Measurements from ENCODE around the gene SPEN.
"Not testable (repeated sequence)": the region's sequence is repeated elsewhere in the genome, so short reads cannot be mapped to it uniquely, and the experiment has no call there.

The SPEN gene, protein sequence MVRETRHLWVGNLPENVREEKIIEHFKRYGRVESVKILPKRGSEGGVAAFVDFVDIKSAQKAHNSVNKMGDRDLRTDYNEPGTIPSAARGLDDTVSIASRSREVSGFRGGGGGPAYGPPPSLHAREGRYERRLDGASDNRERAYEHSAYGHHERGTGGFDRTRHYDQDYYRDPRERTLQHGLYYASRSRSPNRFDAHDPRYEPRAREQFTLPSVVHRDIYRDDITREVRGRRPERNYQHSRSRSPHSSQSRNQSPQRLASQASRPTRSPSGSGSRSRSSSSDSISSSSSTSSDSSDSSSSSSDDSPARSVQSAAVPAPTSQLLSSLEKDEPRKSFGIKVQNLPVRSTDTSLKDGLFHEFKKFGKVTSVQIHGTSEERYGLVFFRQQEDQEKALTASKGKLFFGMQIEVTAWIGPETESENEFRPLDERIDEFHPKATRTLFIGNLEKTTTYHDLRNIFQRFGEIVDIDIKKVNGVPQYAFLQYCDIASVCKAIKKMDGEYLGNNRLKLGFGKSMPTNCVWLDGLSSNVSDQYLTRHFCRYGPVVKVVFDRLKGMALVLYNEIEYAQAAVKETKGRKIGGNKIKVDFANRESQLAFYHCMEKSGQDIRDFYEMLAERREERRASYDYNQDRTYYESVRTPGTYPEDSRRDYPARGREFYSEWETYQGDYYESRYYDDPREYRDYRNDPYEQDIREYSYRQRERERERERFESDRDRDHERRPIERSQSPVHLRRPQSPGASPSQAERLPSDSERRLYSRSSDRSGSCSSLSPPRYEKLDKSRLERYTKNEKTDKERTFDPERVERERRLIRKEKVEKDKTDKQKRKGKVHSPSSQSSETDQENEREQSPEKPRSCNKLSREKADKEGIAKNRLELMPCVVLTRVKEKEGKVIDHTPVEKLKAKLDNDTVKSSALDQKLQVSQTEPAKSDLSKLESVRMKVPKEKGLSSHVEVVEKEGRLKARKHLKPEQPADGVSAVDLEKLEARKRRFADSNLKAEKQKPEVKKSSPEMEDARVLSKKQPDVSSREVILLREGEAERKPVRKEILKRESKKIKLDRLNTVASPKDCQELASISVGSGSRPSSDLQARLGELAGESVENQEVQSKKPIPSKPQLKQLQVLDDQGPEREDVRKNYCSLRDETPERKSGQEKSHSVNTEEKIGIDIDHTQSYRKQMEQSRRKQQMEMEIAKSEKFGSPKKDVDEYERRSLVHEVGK (N-terminal part only)

DNA sequence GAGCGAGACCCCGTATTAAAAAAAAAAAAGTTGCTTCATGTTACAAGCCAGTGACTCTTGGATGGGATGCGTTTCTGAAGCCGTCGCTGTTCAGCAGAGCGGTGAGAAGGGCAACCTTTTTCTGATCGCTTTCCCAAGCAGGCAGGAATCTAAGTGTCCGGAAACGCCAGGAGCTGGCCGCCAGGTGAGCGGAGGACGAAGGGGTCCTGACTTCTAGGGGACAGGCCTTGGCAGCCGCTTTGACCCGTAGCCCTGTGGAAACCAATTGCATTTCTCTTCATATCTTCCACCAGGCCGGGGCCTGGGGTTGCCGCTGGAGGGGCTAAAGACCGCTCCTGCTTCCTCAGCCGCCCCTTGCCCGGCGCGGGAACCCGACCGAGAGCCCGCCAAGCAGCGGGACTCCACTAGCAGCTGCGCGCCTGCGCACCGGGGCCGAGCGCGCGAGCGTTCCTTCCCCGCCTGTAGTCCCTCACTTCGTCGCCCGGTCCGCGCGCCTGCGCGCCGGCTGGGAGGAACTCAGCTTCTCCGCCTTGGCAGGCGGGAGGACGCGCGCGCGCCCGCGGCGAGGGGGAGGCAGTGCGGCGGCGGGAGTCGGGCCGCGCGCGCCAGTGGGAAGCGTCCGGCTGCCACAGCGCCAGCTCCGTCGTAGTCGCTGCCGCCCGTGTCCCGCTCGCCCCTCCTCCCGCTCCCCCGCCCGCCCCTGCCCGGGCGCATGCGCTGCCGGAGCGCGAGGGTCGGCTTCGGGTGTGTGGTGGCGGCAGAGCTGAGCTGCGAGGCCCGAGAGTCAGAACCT is at the start of gene SPEN:
Gene SPEN (plus strand): TSS at position 608 of the 793 bp plus-strand sequence. CDS start 361 bp downstream, outside the sequence.
- DNase-seq, result peak; percentile 98

DNA sequence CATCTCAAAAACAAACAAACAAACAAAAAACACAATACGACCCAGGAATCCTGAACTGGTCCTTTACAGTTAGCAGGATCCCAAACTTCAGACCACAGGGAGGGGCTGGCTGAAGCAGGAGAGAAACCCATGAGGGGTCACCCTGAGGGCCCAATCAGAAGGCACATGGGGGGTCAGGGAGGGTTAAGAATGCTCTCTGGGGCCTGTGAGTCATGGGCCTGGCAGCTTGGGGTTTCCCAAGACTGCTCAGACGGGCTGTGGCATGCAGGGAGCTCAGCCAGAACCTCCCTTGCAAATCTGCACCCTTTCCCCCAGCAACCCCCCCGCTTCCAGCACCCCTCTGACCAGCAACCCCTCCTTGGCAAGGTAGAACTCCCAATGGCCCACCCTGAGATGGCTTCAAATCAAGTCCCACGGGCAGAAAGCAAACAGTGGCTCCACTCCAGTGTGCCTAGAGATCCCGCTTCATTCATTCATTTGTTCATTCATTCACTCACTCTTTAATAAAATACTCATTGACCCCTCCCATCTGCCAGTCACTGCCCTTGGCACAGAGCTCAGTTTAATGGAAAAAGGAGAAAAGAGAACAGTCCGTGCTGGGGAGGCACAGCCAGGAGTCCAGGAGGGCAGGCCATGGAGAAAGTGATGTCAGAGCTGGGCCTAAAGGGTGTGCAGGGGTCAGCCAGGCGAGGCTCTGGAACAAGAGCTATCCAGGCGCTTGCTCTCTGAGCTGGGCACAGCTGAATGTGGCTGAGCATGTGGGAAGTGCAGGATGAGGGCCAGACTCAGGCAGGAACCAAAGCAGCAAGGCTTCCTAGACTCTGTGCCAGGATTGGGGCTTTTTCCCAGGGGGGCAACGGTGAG is 48.3 kb upstream of the SPEN start:
- DNase-seq, result peak; percentile 22

DNA sequence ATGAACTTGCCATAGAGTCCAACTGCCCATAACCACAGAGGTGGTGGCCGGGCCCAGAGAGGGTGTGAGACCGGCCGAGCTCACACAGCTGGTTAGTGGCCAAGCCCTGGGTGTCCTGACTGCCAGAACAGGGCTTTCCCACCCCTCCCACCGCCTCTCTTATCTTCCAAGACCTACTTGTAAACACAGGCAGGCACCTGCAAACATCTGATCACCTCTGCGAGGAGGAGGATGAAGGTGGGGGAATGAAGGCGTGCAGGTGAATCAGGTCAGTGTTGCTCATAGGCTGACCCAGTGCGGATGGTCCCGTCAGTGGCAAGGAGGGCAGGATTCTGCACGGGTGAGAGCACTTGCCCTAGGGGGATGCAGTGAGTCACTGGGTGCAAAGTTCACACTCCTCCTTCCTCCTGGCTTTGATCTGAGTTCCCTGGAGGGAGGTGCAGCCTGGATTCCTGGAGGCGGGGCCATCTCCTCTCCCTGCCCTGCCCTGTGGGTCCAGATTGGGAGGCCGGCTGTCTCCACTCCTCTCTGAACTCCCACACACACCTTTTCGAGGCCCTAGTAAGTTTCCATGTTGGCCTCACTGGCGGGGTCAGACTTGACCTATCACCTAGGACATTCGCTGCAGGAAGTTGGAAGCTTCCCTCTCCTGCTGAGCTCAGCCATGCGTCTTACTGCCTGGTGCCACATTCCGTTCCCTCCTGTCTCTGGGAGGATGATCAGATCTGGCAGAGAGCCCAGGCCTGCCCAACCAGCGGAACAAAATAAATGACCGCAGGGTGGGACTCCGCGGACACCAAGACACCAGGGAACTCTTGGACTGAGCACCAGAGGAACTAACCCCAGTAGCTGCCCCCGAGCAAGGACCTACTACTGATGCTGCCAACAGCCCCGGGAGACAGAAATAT is 47.3 kb upstream of the SPEN start:
- DNase-seq, result no peak

DNA sequence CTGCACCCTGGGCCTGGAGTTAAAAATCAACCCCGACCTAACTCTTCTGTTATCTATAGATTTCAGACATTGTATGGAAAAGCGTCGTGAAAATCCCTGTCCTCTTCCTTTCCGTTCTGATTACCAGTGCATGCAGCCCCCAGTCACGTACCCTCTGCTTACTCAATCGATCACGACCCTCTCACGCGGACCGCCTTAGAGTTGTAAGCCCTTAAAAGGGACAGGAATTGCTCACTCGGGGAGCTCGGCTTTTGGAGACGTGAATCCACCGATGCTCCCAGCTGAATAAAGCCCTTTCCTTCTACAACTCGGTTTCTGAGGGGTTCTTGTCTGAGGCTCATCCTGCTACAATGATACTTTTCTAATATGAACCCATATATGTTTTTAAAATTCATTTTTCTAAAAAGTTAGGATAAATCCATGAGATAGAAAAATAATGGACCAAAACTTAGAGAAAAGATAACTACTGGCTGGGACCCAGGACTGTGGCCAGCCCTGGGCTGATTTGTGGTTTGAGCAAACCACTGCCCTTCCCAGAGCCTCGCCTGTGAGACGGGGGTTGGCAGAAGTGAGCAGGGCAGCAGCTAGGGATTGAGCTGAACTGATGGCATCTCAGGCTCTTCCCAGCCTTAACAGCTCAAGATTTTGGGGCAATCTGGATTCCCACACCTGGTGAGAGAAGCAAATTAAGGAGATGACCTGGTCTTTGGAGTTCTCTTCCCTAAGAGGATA is 45.1 kb upstream of the SPEN start:
- no peak for DNase-seq

DNA sequence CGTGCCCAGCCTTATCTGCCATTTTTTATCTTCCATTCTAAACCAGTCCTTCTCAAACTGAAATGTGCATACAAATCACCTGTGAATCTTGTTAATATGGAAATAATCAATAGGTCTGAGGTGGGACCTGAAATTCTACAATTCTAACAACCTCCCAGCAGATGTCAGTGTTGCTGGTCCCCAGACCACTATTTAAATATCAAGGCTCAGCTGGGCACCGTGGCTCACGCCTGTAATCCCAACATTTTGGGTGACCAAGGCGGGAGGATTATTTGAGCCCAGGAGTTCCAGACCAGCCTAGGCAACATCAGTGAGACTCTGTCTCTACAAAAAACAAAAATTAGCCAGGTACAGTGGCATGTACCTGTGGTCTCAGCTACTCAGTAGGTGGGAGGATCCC is 44.1 kb upstream of the SPEN start:
- no peak for DNase-seq

DNA sequence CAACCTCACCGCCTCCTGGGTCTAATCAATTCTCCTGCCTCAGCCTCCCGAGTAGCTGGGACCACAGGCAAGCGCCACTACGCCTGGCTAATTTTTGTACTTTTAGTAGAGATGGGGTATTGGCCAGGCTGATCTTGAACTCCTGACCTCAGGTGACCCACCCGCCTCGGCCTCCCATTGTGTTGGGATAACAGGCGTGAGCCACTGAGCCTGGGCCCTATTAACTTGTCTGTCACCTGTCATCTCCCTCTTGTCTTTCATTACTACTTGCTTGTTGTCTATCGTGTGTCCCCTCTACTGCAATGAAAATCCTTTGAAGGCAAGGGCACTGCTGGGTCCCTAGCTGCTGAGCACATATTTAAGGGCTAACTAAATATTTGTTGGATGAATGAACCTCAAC is 43.4 kb upstream of the SPEN start:
- no peak for DNase-seq

DNA sequence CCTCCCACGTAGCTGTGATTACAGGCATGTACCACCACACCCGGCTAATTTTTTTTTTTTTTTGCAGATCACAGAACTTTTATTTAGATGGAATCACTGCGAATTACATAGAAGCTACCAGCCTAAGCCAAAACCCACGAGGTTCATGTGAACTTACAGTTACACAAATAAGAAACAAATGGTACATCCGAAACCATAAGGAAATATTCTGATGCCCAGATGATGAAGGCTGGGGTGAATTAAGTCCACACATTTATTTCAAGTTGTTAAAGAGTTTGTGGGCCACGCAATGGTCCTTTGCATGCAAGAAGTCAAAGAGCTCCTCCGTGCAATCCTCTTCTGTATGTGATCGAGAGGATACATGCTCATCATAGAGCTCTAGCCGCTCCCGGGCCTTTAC is 40.4 kb upstream of the SPEN start:
- no peak for DNase-seq

DNA sequence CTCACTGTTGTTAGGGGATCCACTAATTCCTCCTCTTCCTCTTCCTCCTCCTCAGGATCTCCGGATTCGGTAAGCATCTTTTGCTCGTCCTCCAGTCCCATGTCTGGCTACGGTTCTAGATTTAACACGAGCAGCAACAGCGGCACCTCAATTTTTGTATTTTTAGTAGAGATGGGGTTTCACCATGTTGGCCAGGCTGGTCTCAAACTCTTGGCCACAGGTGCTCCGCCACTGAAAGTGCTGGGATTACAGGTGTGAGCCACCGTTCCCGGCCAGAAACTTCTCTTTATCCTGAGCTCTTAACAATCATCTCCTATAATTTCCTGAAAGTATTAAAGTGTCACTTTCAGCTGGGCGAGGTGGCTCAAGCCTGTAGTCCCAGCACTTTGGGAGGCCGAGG is 40.0 kb upstream of the SPEN start, which contains the start of gene UQCRHL:
Gene UQCRHL (minus strand): TSS at position 101 of the 400 bp plus-strand sequence. CDS start 0 bp downstream, at position 101.
- DNase-seq, result not testable (repeated sequence)

DNA sequence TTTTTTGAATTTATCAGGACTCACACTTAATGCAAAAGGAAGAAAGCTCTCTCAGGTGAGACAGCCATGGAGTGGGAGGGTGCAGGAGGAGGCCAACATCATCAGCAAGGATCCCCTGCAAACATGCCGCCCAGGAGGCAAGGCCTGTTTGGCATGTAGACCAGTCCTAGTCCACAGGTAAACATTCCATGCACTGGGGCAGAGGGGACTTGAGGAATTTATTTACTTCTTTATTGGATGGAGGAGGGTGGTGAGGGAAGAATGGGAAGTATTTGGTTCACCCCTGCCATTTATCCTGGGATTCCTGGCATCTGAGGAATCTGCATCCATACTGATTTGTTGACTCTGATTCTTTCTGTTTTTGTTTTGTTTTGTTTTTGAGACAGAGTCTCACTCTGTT is 38.6 kb upstream of the SPEN start:
- DNase-seq, result no peak

DNA sequence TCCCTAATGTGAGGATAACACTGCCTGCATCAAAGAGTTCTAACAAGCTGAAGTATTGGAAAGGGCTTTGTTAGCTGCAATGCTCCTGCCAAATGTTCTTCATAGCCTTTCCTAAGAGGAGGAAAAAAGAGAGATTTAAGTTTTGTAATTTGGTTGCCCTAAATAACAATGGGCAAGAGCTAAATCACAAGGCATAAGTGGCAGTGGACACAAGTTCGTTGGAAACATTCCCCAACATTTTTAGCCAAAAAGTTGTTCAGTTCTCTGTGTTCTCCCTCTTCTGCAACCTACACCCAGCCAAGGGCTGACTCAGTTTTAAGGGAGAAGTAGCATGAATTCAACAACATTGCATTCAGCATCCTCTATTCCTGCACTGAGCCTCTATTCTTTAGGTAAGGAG is 37.4 kb upstream of the SPEN start:
- DNase-seq, result no peak

DNA sequence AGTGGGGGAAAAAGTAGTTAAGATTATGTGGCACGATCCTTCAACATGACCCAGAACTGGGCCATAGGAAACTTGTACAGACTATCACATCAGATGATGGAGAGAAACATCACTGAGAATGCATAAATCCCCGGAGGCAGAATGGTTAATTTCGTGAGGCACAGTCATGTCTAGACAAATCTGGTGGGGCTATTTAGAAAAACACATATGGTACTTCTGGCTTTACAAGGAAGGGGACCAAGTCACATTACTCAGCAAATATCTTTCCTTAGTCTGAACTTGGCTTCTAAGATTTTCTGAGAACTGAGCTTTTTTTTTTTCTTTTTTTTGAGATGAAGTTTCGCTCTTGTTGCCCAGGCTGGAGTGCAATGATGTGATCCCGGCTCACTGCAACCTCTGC is 30.8 kb upstream of the SPEN start:
- DNase-seq, result no peak

DNA sequence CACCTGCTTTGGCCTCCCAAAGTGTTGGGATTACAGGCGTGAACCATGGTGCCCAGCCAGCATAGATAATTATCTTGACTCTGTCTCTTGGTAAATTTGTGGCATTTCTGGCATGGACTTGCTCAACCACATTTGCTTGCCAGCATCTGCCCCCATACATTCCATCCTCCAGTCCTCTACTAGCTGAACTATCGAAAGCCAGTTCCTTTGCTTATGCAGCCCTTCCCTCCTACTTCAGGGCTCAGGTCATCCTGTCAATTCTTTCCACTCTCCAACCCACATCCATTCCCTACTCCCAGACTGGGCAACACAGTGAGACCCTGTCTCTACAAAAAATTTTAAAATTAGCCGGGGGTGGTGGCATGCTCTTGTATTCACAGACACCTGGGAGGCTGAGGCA is 27.0 kb upstream of the SPEN start:
- no peak for DNase-seq

DNA sequence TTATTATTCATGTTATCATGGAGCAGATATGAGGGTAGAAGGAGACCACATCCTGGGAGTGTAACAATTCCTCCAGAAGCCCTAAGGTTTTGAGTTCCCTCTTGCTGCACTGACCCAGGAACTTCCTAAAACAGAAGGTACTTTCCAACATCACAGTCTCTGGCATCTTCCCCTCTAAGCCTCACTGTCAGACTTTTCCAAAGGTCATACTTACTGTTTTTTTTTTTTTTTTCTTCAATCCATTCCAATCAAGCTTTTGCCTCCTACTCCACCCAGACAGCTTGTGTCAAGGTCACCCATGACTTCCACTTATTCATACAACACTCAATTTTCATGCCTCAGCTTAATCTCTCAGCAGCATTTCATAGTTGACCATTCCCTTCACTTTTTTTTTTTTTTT is 21.7 kb upstream of the SPEN start:
- no peak for DNase-seq

DNA sequence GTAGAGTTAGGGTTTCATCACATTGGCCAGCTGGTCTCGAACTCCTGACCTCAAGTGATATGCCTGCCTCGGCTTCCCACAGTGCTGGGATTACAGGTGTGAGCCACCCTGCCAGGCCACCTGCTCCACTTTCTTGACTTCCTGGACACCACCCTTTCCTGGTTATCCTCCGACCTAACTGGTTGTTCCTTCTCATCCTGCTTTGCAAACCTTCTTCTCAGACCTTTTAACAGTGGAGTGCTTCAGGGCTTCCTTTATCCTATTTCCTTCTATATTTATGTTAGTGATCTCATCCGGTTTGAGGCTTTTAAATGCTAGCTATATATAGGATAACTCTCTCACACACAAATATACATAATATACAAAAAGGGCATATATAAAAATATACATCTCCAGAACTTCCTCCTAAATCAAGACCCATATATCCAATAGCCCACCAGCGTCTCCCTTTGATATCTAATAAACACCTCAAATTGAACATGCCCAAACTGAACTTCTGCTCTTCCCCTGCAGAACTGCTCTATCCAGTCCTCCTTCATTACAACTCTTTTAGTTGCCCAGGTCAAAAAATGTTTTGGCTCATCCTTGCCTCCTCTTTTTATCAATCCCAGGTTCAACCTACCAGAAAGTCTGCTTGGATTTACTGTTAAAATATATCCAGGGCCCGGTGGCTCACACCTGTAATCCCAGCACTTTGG is 20.5 kb upstream of the SPEN start:
- no peak for DNase-seq

DNA sequence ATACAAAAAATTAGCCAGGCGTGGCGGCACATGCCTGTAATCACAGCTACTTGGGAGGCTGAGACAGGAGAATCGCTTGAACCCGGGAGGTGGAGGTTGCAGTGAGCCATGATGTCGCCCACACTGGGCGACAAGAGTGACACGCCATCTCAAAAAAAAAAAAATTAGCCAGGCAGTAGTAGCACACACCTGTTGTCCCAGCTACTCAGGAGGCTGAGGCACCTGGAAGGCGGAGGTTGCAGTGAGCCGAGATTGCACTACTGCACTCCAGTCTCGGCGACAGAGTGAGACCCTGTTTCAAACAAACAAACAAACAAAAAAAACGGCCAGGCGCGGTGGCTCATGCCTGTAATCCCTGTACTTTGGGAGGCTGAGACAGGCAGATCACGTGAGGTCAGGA is 19.9 kb upstream of the SPEN start:
- DNase-seq, result not testable (repeated sequence)

DNA sequence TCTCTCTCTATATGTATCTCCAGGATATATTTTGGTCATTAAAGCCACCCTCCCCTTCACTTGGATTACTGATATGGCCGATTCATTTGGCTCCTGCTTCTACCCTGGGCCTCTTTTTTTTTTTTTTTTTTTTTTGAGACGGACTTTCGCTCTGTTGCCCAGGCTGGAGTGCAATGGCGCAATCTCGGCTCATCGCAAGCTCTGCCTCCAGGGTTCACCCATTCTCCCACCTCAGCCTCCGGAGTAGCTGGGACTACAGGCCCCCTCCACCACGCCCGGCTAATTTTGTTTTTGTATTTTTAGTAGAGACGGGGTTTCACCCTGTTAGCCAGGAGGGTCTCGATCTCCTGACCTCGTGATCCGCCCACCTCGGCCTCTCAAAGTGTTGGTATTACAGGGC is 18.6 kb upstream of the SPEN start:
- DNase-seq, result not testable (repeated sequence)

DNA sequence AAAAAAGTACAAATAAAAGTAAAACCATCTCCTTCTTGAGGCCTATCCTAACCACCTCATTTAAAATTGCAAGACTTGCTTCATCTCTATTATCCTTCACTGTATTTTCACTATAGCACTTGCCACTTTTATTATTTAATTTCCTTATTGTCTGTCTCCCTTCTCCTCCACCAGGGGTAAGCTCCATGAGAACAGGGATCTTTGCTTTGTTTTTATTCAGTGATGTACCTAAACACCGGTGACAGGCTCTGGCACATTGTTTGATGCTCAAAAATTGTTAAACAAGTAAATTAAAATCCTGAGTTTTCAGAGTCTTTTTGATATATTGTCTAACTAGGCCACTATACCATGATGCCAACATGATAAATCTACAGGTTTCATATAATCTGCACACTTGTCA is 17.2 kb upstream of the SPEN start:
- no peak for DNase-seq

DNA sequence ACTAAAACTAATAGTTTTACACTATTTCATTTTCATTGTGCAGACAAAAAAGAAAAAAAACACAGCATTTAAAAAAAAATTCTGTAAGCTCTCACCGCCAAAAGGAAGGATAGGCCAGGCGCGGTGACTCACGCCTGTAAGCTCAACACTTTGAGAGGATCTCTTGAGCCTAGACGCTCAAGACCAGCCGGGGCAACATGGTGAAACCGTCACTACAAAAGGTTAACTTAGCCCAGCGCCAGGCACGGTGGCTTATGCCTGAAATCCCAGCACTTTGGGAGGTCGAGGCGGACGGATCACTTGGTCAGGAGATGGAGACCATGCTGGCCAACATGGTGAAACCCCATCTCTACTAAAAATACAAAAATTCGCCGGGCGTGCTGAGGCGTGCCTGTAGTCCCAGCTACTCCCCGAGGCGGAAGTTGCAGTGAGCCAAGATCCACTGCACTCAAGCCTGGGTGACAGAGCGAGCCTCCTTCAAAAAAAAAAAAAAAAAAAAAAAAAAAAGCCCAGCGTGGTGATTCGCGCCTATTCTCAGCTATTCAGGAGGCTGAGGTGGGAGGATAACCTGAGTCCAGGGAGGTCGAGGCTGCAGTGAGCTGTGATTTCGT is 14.3 kb upstream of the SPEN start:
- peak; percentile 69 for DNase-seq
